SK-N-SH treated with all-trans-retinoic acid at 6 μM for 48 hours (cell line): ENCODE results near the gene PICK1.

Source experiments
- ATAC-seq: fragments of 200-7000 bp; cut with Tn5 transposase; 3 replicates; pipeline ENCODE4 v1.9.1; 2020; ENCODE audit warnings: mild to moderate bottlenecking, moderate library complexity
- ARNTL ChIP-seq: fragments of 450-650 bp; formaldehyde crosslinking; IDR thresholded peaks from 2 replicates; pipeline ENCODE4 v1.5.0; 2020; ENCODE audit warnings: low read depth, mild to moderate bottlenecking, moderate library complexity, borderline replicate concordance
- BACH2 ChIP-seq: fragments of 250-450 bp; sonication (Bioruptor Pico); IDR thresholded peaks from 2 replicates; pipeline ENCODE4 v1.9.0; 2021; ENCODE audit warnings: mild to moderate bottlenecking, borderline replicate concordance
- CSDC2 ChIP-seq: fragments of 250-450 bp; sonication (Bioruptor Pico); IDR thresholded peaks from 2 replicates; pipeline ENCODE4 v1.5.0; 2020; ENCODE audit warnings: mild to moderate bottlenecking, moderate library complexity
- CSRNP3 ChIP-seq: fragments of 250-450 bp; sonication (Bioruptor Pico); IDR thresholded peaks from 2 replicates; pipeline ENCODE4 v1.5.1; 2021; ENCODE audit warnings: mild to moderate bottlenecking, moderate library complexity
- ESRRG ChIP-seq: fragments of 250-450 bp; sonication (Bioruptor Pico); IDR thresholded peaks from 2 replicates; pipeline ENCODE4 v1.6.1; 2021; ENCODE audit warnings: mild to moderate bottlenecking
- GLIS3 ChIP-seq: fragments of 250-450 bp; sonication (Bioruptor Pico); IDR thresholded peaks from 2 replicates; pipeline ENCODE4 v1.5.0; 2020; ENCODE audit warnings: mild to moderate bottlenecking, moderate library complexity
- ISL1 ChIP-seq: fragments of 250-450 bp; sonication (Bioruptor Pico); IDR thresholded peaks from 2 replicates; pipeline ENCODE4 v2.1.2; 2022; ENCODE audit warnings: mild to moderate bottlenecking, moderate library complexity
- POU6F1 ChIP-seq: fragments of 250-450 bp; sonication (Bioruptor Pico); IDR thresholded peaks from 2 replicates; pipeline ENCODE4 v1.8.0; 2021; ENCODE audit warnings: low read depth, mild to moderate bottlenecking, moderate library complexity, borderline replicate concordance
- PPARA ChIP-seq: fragments of 250-450 bp; sonication (Bioruptor Pico); IDR thresholded peaks from 2 replicates; pipeline ENCODE4 v1.5.0; 2020; ENCODE audit warnings: mild to moderate bottlenecking, borderline replicate concordance
- RARB ChIP-seq: fragments of 250-450 bp; sonication (Bioruptor Pico); IDR thresholded peaks from 2 replicates; pipeline ENCODE4 v1.8.0; 2021; ENCODE audit warnings: mild to moderate bottlenecking, moderate library complexity
- SNAI2 ChIP-seq: fragments of 250-450 bp; sonication (Bioruptor Pico); IDR thresholded peaks from 2 replicates; pipeline ENCODE4 v1.5.0; 2020; ENCODE audit warnings: mild to moderate bottlenecking, moderate library complexity
- TCF4 ChIP-seq: fragments of 250-450 bp; sonication (Bioruptor Pico); IDR thresholded peaks from 2 replicates; pipeline ENCODE4 v1.8.0; 2021; ENCODE audit warnings: mild to moderate bottlenecking, moderate library complexity, borderline replicate concordance
- TOX ChIP-seq: fragments of 250-450 bp; sonication (Bioruptor Pico); IDR thresholded peaks from 2 replicates; pipeline ENCODE4 v1.8.0; 2021; ENCODE audit warnings: mild to moderate bottlenecking, moderate library complexity, borderline replicate concordance
- ZC3H10 ChIP-seq: fragments of 250-450 bp; sonication (Bioruptor Pico); IDR thresholded peaks from 2 replicates; pipeline ENCODE4 v1.5.1; 2021; ENCODE audit warnings: mild to moderate bottlenecking, moderate library complexity
- ZFP3 ChIP-seq: fragments of 250-450 bp; sonication (Bioruptor Pico); IDR thresholded peaks from 2 replicates; pipeline ENCODE4 v1.5.0; 2020; ENCODE audit warnings: mild to moderate bottlenecking, moderate library complexity
- ZFP30 ChIP-seq: fragments of 450-650 bp; formaldehyde crosslinking; IDR thresholded peaks from 2 replicates; pipeline ENCODE4 v1.5.0; 2022; ENCODE audit warnings: mild to moderate bottlenecking, moderate library complexity
- ZNF565 ChIP-seq: fragments of 450-650 bp; formaldehyde crosslinking; conservative IDR thresholded peaks from 2 replicates; pipeline ENCODE4 v1.5.0; 2020; ENCODE audit warnings: low read depth, mild to moderate bottlenecking, moderate library complexity
- ZNF70 ChIP-seq: fragments of 450-650 bp; formaldehyde crosslinking; IDR thresholded peaks from 2 replicates; pipeline ENCODE4 v1.5.0; 2020; ENCODE audit warnings: mild to moderate bottlenecking, moderate library complexity
- ZNF8 ChIP-seq: fragments of 450-650 bp; formaldehyde crosslinking; IDR thresholded peaks from 2 replicates; pipeline ENCODE4 v1.5.0; 2020; ENCODE audit warnings: mild to moderate bottlenecking, moderate library complexity
- TF ChIP-seq, protein P1 (sequence below): fragments of 250-450 bp; sonication (Bioruptor Pico); IDR thresholded peaks from 2 replicates; pipeline ENCODE4 v1.8.0; 2020; ENCODE audit warnings: mild to moderate bottlenecking, moderate library complexity, borderline replicate concordance
- TF ChIP-seq, protein P2 (sequence below): fragments of 250-450 bp; sonication (Bioruptor Pico); IDR thresholded peaks from 2 replicates; pipeline ENCODE4 v1.5.1; 2020; ENCODE audit warnings: low read depth, mild to moderate bottlenecking, moderate library complexity
- TF ChIP-seq, protein P3 (sequence below): fragments of 250-450 bp; sonication (Bioruptor Pico); IDR thresholded peaks from 2 replicates; pipeline ENCODE4 v1.5.0; 2020; ENCODE audit warnings: mild to moderate bottlenecking, moderate library complexity

PICK1 gene

DNA sequence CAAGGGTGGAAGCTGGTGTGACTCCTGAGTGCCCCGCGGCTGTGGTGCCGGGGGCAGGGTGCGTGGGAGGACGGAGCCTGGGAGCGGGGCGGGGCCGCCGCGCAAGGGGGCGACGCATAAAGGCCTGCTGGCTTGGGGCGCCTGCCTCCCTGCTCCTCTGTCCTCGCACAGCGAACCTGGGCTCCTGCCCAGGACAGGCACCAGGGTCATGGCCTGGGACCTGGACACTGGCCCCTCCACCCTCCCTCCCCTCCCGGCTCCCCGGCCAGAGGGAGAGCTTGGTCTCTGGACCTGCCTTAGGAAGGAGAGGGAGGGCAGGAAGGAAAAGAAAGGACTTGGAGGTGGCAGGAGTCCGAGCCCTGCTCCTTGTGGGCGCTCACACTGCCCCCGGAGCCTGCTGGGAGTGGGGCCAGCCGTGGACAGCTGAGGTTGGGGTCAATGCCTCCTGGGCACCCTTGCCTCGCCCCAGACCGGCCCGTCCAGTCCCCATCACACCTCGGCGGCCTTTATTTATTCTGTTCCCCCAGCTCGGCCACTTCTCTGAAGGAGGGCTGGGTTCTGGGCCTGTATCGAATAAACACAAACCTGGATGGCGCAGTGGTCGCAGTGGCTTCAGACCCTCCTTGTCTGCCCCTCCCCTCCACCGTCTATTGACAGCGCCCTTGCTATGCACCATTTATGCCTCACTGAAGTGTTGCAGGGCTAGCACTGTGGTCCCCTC, 18.1 kb downstream of the PICK1 start:
- TF ChIP-seq CSDC2 (CRISPR knock-in tag), result no peak
- no peak for TF ChIP-seq SNAI2
- no peak for TF ChIP-seq TCF4 (CRISPR knock-in tag)
- TF ChIP-seq ARNTL, result no peak
- TF ChIP-seq, protein P1, sequence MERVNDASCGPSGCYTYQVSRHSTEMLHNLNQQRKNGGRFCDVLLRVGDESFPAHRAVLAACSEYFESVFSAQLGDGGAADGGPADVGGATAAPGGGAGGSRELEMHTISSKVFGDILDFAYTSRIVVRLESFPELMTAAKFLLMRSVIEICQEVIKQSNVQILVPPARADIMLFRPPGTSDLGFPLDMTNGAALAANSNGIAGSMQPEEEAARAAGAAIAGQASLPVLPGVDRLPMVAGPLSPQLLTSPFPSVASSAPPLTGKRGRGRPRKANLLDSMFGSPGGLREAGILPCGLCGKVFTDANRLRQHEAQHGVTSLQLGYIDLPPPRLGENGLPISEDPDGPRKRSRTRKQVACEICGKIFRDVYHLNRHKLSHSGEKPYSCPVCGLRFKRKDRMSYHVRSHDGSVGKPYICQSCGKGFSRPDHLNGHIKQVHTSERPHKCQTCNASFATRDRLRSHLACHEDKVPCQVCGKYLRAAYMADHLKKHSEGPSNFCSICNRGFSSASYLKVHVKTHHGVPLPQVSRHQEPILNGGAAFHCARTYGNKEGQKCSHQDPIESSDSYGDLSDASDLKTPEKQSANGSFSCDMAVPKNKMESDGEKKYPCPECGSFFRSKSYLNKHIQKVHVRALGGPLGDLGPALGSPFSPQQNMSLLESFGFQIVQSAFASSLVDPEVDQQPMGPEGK (CRISPR knock-in tag), result no peak
- no peak for TF ChIP-seq CSRNP3 (CRISPR knock-in tag)
- no peak for TF ChIP-seq TOX
- no peak for TF ChIP-seq ZFP30 (CRISPR knock-in tag)
- no peak for TF ChIP-seq ISL1 (CRISPR knock-in tag)
- ATAC-seq, result no peak

GRCh38 chr22:38075961-38076360, 18.8 kb downstream of the PICK1 start:
- ATAC-seq, result no peak
- TF ChIP-seq PPARA (CRISPR knock-in tag) (no peak), ZNF70 (CRISPR knock-in tag) (no peak), BACH2 (no peak), ZNF565 (CRISPR knock-in tag) (no peak), RARB (CRISPR knock-in tag) (no peak), POU6F1 (no peak), ARNTL (no peak), CSRNP3 (CRISPR knock-in tag) (no peak), ZFP30 (CRISPR knock-in tag) (no peak), TOX (no peak), ZC3H10 (no peak), ESRRG (CRISPR knock-in tag) (no peak), ZNF8 (CRISPR knock-in tag) (no peak), ZFP3 (CRISPR knock-in tag) (no peak)
- TF ChIP-seq, protein P1 (CRISPR knock-in tag), result no peak
- TF ChIP-seq, protein P2, sequence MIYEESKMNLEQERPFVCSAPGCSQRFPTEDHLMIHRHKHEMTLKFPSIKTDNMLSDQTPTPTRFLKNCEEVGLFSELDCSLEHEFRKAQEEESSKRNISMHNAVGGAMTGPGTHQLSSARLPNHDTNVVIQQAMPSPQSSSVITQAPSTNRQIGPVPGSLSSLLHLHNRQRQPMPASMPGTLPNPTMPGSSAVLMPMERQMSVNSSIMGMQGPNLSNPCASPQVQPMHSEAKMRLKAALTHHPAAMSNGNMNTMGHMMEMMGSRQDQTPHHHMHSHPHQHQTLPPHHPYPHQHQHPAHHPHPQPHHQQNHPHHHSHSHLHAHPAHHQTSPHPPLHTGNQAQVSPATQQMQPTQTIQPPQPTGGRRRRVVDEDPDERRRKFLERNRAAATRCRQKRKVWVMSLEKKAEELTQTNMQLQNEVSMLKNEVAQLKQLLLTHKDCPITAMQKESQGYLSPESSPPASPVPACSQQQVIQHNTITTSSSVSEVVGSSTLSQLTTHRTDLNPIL (CRISPR knock-in tag), result no peak

- no peak for ATAC-seq
- no peak for TF ChIP-seq ZC3H10
- TF ChIP-seq ZNF8 (CRISPR knock-in tag), result no peak
- no peak for TF ChIP-seq CSDC2 (CRISPR knock-in tag)
- TF ChIP-seq, protein P1 (CRISPR knock-in tag), result no peak
- TF ChIP-seq GLIS3 (CRISPR knock-in tag), result no peak
- no peak for TF ChIP-seq ZFP3 (CRISPR knock-in tag)
- TF ChIP-seq, protein P3, sequence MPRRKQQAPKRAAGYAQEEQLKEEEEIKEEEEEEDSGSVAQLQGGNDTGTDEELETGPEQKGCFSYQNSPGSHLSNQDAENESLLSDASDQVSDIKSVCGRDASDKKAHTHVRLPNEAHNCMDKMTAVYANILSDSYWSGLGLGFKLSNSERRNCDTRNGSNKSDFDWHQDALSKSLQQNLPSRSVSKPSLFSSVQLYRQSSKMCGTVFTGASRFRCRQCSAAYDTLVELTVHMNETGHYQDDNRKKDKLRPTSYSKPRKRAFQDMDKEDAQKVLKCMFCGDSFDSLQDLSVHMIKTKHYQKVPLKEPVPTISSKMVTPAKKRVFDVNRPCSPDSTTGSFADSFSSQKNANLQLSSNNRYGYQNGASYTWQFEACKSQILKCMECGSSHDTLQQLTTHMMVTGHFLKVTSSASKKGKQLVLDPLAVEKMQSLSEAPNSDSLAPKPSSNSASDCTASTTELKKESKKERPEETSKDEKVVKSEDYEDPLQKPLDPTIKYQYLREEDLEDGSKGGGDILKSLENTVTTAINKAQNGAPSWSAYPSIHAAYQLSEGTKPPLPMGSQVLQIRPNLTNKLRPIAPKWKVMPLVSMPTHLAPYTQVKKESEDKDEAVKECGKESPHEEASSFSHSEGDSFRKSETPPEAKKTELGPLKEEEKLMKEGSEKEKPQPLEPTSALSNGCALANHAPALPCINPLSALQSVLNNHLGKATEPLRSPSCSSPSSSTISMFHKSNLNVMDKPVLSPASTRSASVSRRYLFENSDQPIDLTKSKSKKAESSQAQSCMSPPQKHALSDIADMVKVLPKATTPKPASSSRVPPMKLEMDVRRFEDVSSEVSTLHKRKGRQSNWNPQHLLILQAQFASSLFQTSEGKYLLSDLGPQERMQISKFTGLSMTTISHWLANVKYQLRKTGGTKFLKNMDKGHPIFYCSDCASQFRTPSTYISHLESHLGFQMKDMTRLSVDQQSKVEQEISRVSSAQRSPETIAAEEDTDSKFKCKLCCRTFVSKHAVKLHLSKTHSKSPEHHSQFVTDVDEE (CRISPR knock-in tag), result no peak
- TF ChIP-seq, protein P2 (CRISPR knock-in tag), result no peak
Observed at GRCh38 chr22:38077096-38077495, 19.9 kb downstream of the PICK1 start.
